HL-60 (cell line): ENCODE data around the gene WFDC11.

ENCODE experiments used
- POLR2AphosphoS5 ChIP-seq: IDR thresholded peaks from 2 replicates; pipeline ENCODE4 v1.6.1; 2012; ENCODE audit warnings: low read depth
- SPI1 ChIP-seq: IDR thresholded peaks from 2 replicates; pipeline ENCODE4 v1.6.1; 2012; ENCODE audit warnings: low read depth, mild to moderate bottlenecking, borderline replicate concordance
- TF ChIP-seq, protein P1 (sequence below): IDR thresholded peaks from one replicate; pipeline ENCODE4 v1.5.1; 2011; ENCODE audit warnings: low read length, control low read depth, inconsistent platforms; ENCODE audit not compliant: insufficient read depth

DNA sequence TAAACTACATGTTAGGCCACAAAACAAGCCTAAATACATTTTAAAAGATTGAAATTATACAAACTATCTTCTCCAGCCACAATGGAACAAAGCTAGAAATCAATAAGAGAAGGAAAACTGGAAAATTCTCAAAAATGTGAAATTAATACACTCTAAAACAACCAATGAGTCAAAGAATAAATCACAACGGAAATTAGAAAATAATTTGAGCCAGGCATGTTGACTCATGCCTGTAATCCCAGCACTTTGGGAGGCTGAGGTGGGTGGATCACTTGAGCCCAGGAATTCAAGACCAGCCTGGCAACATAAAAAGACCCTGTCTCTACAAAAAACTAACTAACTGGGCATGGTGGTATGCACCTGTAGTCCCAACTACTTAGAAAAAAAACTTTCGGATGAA lies 25.5 kb upstream of the WFDC11 start:
- TF ChIP-seq POLR2AphosphoS5 (no peak), SPI1 (no peak)
- TF ChIP-seq, protein P1, sequence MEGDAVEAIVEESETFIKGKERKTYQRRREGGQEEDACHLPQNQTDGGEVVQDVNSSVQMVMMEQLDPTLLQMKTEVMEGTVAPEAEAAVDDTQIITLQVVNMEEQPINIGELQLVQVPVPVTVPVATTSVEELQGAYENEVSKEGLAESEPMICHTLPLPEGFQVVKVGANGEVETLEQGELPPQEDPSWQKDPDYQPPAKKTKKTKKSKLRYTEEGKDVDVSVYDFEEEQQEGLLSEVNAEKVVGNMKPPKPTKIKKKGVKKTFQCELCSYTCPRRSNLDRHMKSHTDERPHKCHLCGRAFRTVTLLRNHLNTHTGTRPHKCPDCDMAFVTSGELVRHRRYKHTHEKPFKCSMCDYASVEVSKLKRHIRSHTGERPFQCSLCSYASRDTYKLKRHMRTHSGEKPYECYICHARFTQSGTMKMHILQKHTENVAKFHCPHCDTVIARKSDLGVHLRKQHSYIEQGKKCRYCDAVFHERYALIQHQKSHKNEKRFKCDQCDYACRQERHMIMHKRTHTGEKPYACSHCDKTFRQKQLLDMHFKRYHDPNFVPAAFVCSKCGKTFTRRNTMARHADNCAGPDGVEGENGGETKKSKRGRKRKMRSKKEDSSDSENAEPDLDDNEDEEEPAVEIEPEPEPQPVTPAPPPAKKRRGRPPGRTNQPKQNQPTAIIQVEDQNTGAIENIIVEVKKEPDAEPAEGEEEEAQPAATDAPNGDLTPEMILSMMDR, result no peak
